Eye (tissue), 1 donor: ENCODE results near the gene FRYL.
"Not testable (repeated sequence)": the region's sequence is repeated elsewhere in the genome, so short reads cannot be mapped to it uniquely, and the experiment has no call there.

Experiments
- DNase-seq: peaks from one replicate; pipeline ENCODE4 v3.0.0-alpha.2; 2015

Gene FRYL

GRCh38 chr4:48483006-48483776 is 296.9 kb downstream of the FRYL start, which contains the start of gene SLC10A4:
SLC10A4 (plus strand) TSS chr4:48483343; CDS start chr4:48483562, 219 bp downstream.
- DNase-seq, result peak; percentile 79

GRCh38 chr4:48481581-48481980 is 298.5 kb downstream of the FRYL start:
- DNase-seq, result no peak

DNA sequence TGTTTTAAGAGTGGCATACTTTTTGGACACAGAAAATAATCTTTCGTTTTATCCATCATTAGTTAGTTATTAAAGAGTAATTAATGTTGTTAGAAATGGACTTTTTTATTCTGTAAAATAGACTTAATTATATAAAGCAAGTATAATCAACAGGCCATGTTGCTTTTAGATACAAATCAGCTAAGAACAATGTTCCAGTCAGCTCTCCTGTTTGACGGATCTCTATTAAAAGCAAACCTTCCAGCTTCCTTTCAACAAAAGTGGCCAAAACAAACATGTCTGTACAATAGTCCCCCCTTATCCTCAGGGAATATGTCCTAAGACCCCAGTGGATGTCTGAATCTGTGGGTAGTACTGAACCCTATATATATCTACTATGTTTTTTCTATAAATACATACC is 301.8 kb downstream of the FRYL start:
- no peak for DNase-seq

- no peak for DNase-seq
Observed at GRCh38 chr4:48475770-48476169, 304.3 kb downstream of the FRYL start.

- DNase-seq, result no peak
Observed at GRCh38 chr4:48472794-48473193, 307.3 kb downstream of the FRYL start.

DNA sequence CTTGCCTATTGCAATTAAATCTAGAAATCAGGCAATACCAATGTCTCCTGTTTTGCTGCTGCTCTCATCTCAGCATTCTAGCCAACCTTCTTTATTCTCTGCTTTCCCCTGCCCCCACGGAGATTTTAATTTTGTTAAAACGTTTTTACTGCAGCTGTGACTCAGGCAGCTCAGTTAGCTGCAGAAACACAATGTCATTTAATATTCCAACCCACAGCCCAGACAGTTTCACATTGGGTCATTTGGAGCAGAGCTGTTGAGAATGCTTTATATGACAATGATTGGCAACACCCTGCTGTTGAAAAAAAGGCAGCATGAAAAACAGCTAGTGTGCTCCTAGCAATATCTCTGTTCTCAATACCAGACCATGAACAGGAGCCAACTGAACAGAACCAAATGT is 309.5 kb downstream of the FRYL start:
- DNase-seq, result peak; percentile 21

DNA sequence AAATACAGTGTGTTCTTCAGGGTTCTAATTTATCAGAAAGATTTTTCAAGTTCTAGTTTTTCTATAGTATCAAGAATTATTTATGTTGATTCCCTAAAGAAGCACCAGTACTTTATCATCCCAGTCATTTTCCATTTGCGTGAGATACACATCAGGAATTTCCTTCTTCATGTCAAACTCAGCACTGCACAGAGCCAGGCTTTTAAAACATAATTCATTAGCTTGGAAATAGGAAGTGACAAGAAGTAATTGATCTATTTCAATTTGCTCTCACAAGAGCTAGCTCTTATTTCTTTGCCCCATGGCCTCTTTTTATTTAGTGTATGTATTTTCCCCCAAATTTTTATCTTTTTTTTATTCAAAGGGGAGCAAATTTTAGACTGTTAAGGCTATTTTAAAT is 309.9 kb downstream of the FRYL start:
- DNase-seq, result peak; percentile 45

GRCh38 chr4:48467891-48468290 is 312.2 kb downstream of the FRYL start:
- no peak for DNase-seq

DNA sequence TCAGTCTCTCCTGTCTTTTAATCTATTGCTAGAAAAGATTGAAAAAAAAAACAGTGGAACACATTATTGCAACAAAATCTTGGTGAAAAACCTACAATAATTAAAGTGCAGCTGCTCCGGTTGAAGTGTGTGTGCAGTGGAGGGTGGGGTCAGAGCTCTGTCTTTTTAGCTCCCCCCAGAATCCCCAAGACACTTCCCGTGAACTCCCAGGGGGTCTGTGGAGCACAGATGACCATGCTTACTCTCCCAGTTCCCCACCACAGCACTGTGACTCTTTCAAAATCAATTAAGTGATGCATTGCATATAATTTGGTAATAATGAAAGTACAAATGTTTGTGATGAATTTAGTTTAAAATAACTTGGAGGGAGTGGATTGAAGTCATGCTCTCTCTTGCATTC is 312.6 kb downstream of the FRYL start:
- DNase-seq, result no peak

DNA sequence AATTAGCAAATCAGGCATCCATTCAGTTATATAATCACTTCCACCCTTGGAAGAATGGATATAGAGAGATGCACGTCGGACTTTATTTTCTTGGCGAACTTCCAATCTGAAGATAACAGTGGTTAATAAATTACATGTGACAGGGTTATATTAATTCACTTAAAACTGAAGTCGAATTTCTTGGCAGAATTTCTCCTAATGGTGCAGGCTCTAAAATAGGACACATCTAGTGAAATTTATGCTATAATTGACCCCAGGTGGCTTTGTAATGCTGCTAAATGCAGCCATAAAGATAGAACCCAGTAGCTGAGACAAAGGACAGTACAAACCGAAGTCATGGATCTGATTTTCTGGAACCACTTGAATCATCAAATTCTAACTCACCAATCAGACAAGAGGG is 317.7 kb downstream of the FRYL start:
- peak; percentile 34 for DNase-seq

GRCh38 chr4:48461000-48461399 is 319.1 kb downstream of the FRYL start:
- DNase-seq, result no peak

GRCh38 chr4:48454591-48454990 is 325.5 kb downstream of the FRYL start:
- no peak for DNase-seq

DNA sequence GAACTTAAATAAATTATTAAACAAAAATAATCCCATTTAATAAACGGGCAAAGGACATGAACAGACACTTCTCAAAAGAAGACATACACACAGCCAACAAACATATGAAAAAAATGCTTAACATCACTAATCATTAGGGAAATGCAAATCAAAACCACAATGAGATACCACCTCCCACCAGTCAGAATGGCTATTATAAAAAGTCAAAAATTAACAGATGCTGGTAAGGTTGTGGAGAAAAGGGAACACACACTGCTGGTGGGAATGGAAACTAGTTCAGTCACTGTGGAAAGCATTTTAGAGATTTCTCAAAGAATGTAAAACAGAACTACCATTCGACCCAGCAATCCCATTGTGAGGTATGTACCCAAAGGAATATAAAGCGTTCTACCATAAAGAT is 328.4 kb downstream of the FRYL start:
- DNase-seq, result not testable (repeated sequence)

GRCh38 chr4:48450740-48451139 is 329.3 kb downstream of the FRYL start:
- no peak for DNase-seq

GRCh38 chr4:48449151-48449550 is 330.9 kb downstream of the FRYL start:
- DNase-seq, result no peak
